Measurements from ENCODE around the gene SPTSSA.
"Not testable (repeated sequence)": the region's sequence is repeated elsewhere in the genome, so short reads cannot be mapped to it uniquely, and the experiment has no call there.

Gene SPTSSA

GRCh38 chr14:34462132-34462893, at the start of gene SPTSSA:
Gene SPTSSA (minus strand): TSS chr14:34462240. CDS start chr14:34462207, 33 bp downstream.
- TF ChIP-seq CTCF (IDR thresholded peaks at IDR 0.05; ENCODE audit: extremely low read depth, insufficient read depth, missing control alignments) = no peak
- in situ Hi-C loops (cut with MboI; ENCODE audit: low pct_unique_long_range_greater_than_20kb, low sequenced_read_pairs, unreplicated experiment) = no loop called here
- peak; percentile 98 for DNase-seq (ENCODE audit: low spot score)

GRCh38 chr14:34507884-34508283, 45.8 kb upstream of the SPTSSA start:
- TF ChIP-seq CTCF (IDR thresholded peaks at IDR 0.05; ENCODE audit: extremely low read depth, insufficient read depth, missing control alignments) = no peak
- in situ Hi-C loops (cut with MboI; ENCODE audit: low pct_unique_long_range_greater_than_20kb, low sequenced_read_pairs, unreplicated experiment) = no loop called here
- no peak for DNase-seq (ENCODE audit: low spot score)

- TF ChIP-seq CTCF (IDR thresholded peaks at IDR 0.05; ENCODE audit: extremely low read depth, insufficient read depth, missing control alignments) = no peak
- no peak for DNase-seq (ENCODE audit: low spot score)
- in situ Hi-C loops (cut with MboI; ENCODE audit: low pct_unique_long_range_greater_than_20kb, low sequenced_read_pairs, unreplicated experiment) = no loop called here
These were observed 45.4 kb upstream of the SPTSSA start for GRCh38 chr14:34507459-34507858.

- in situ Hi-C loops (cut with MboI; ENCODE audit: low pct_unique_long_range_greater_than_20kb, low sequenced_read_pairs, unreplicated experiment); DNase-seq (ENCODE audit: low spot score): not testable (repeated sequence)
These were observed 43.1 kb upstream of the SPTSSA start for GRCh38 chr14:34505124-34505491.

- in situ Hi-C loops (cut with MboI; ENCODE audit: low pct_unique_long_range_greater_than_20kb, low sequenced_read_pairs, unreplicated experiment); DNase-seq (ENCODE audit: low spot score): not testable (repeated sequence)
These were observed 42.0 kb upstream of the SPTSSA start for GRCh38 chr14:34504027-34504426.

GRCh38 chr14:34502545-34503225, 40.6 kb upstream of the SPTSSA start:
- DNase-seq (ENCODE audit: low spot score) = no peak
- in situ Hi-C loops (cut with MboI; ENCODE audit: low pct_unique_long_range_greater_than_20kb, low sequenced_read_pairs, unreplicated experiment) = no loop called here
- TF ChIP-seq CTCF (IDR thresholded peaks at IDR 0.05; ENCODE audit: extremely low read depth, insufficient read depth, missing control alignments) = no peak

- in situ Hi-C loops (cut with MboI; ENCODE audit: low pct_unique_long_range_greater_than_20kb, low sequenced_read_pairs, unreplicated experiment) = no loop called here
- TF ChIP-seq CTCF (IDR thresholded peaks at IDR 0.05; ENCODE audit: extremely low read depth, insufficient read depth, missing control alignments) = no peak
- DNase-seq (ENCODE audit: low spot score) = no peak
These were observed 40.0 kb upstream of the SPTSSA start for GRCh38 chr14:34502001-34502400.

Data from GM13977 (cell line).